H9 (cell line): ENCODE data around the gene BAIAP2L1. TPM values are rescaled to one million over a fixed set of nuclear protein-coding genes. Genes with fewer than 3 reads are reported as not detected.

Source experiments
- DNase-seq: peaks from one replicate; pipeline ENCODE4 v3.0.0-alpha.2; 2017
- H2AFZ ChIP-seq: one replicate; pipeline ENCODE4 v1.6.1; 2013; ENCODE audit warnings: mild to moderate bottlenecking, low read length, control low read depth, moderate library complexity
- H2AK5ac ChIP-seq: 2 replicates; pipeline ENCODE4 v1.6.1; 2013; ENCODE audit warnings: low read length, control low read depth, mixed read lengths; ENCODE audit not compliant: insufficient read length
- H2BK120ac ChIP-seq: one replicate; pipeline ENCODE4 v1.6.1; 2013; ENCODE audit warnings: low read depth, mild to moderate bottlenecking, low read length, control low read depth, inconsistent platforms; ENCODE audit not compliant: poor library complexity, severe bottlenecking
- H2BK12ac ChIP-seq: 2 replicates; pipeline ENCODE4 v1.6.1; 2013; ENCODE audit warnings: low read length, control low read depth, mixed read lengths, low read depth; ENCODE audit not compliant: insufficient read length
- H2BK15ac ChIP-seq: 2 replicates; pipeline ENCODE4 v1.6.1; 2013; ENCODE audit warnings: low read depth, low read length, control low read depth
- H2BK20ac ChIP-seq: one replicate; pipeline ENCODE4 v1.6.1; 2013; ENCODE audit warnings: low read depth, mild to moderate bottlenecking, low read length, control low read depth, inconsistent platforms; ENCODE audit not compliant: poor library complexity, severe bottlenecking
- H2BK5ac ChIP-seq: 2 replicates; pipeline ENCODE4 v1.6.1; 2013; ENCODE audit warnings: low read length, control low read depth, mixed read lengths; ENCODE audit not compliant: insufficient read length
- H3K14ac ChIP-seq: 2 replicates; pipeline ENCODE4 v1.6.1; 2013; ENCODE audit warnings: low read length, control low read depth; ENCODE audit not compliant: insufficient read depth
- H3K18ac ChIP-seq: 2 replicates; pipeline ENCODE4 v1.6.1; 2013; ENCODE audit warnings: low read depth, mild to moderate bottlenecking, mixed read lengths, low read length, control low read depth; ENCODE audit not compliant: insufficient read length
- H3K23ac ChIP-seq: 2 replicates; pipeline ENCODE4 v1.6.1; 2013; ENCODE audit warnings: low read length, control low read depth, mixed read lengths, low read depth; ENCODE audit not compliant: insufficient read length
- H3K23me2 ChIP-seq: 2 replicates; pipeline ENCODE4 v1.6.1; 2013; ENCODE audit warnings: low read depth, mild to moderate bottlenecking, mixed read lengths, low read length, control low read depth; ENCODE audit not compliant: insufficient read length, poor library complexity, severe bottlenecking
- H3K27ac ChIP-seq: 2 replicates; pipeline ENCODE4 v1.5.1; 2013; ENCODE audit warnings: low read length, control low read depth, mixed read lengths, low read depth; ENCODE audit not compliant: insufficient read length
- H3K27me3 ChIP-seq: 2 replicates; pipeline ENCODE4 v1.6.1; 2013; ENCODE audit warnings: low read length, control low read depth, inconsistent platforms; ENCODE audit not compliant: insufficient read depth
- H3K4ac ChIP-seq: 2 replicates; pipeline ENCODE4 v1.6.1; 2013; ENCODE audit warnings: low read depth, mild to moderate bottlenecking, control low read depth, inconsistent platforms, low read length, moderate library complexity
- H3K4me1 ChIP-seq: 2 replicates; pipeline ENCODE4 v1.6.1; 2013; ENCODE audit warnings: low read length, control low read depth, inconsistent platforms; ENCODE audit not compliant: insufficient read depth
- H3K4me2 ChIP-seq: 2 replicates; pipeline ENCODE4 v1.6.1; 2013; ENCODE audit warnings: low read length, control low read depth, mixed read lengths; ENCODE audit not compliant: insufficient read length, insufficient read depth
- H3K56ac ChIP-seq: 2 replicates; pipeline ENCODE4 v1.6.1; 2013; ENCODE audit warnings: low read depth, mild to moderate bottlenecking, mixed read lengths, low read length, control low read depth; ENCODE audit not compliant: insufficient read length
- H3K79me1 ChIP-seq: 2 replicates; pipeline ENCODE4 v1.6.1; 2013; ENCODE audit warnings: low read depth, mild to moderate bottlenecking, moderate library complexity, low read length, control low read depth, inconsistent platforms; ENCODE audit not compliant: insufficient read depth, poor library complexity, severe bottlenecking
- H3K79me2 ChIP-seq: 2 replicates; pipeline ENCODE4 v1.6.1; 2013; ENCODE audit warnings: low read length, control low read depth, inconsistent platforms; ENCODE audit not compliant: insufficient read depth
- H3K9ac ChIP-seq: 2 replicates; pipeline ENCODE4 v1.6.1; 2013; ENCODE audit warnings: low read length, control low read depth, mixed read lengths; ENCODE audit not compliant: insufficient read length; ENCODE audit errors: extremely low read depth
- H3K9me3 ChIP-seq: one replicate; pipeline ENCODE4 v1.6.1; 2013; ENCODE audit warnings: low read depth, low read length, inconsistent platforms; ENCODE audit not compliant: control insufficient read depth
- H3T11ph ChIP-seq: one replicate; pipeline ENCODE4 v1.6.1; 2013; ENCODE audit warnings: mild to moderate bottlenecking, low read length, control low read depth, inconsistent platforms
- H4K20me1 ChIP-seq: one replicate; pipeline ENCODE4 v1.6.1; 2013; ENCODE audit not compliant: control insufficient read depth, insufficient read length, insufficient read depth
- H4K5ac ChIP-seq: 2 replicates; pipeline ENCODE4 v1.6.1; 2013; ENCODE audit warnings: low read depth, mild to moderate bottlenecking, mixed read lengths, low read length, control low read depth; ENCODE audit not compliant: insufficient read length
- H4K8ac ChIP-seq: replicated peaks from 2 replicates; pipeline ENCODE4 v1.6.1; 2013; ENCODE audit warnings: low read length, control low read depth, mixed read lengths, low read depth; ENCODE audit not compliant: insufficient read length
- H4K91ac ChIP-seq: 2 replicates; pipeline ENCODE4 v1.6.1; 2013; ENCODE audit warnings: low read depth, mild to moderate bottlenecking, moderate library complexity, mixed read lengths, low read length, control low read depth; ENCODE audit not compliant: insufficient read length
- H3K27ac Mint-ChIP-seq, 3 experiments: 2 replicates in 2 of 3; 3 replicates in 1 of 3; pipeline ENCODE4 v1.8.0; 2020 to 2021; ENCODE audit warnings: mixed read lengths in 3 of 3, mild to moderate bottlenecking in 1 of 3, moderate library complexity in 1 of 3
- H3K27me3 Mint-ChIP-seq: 2 replicates; pipeline ENCODE4 v1.8.0; 2021; ENCODE audit warnings: low read depth, mild to moderate bottlenecking, moderate library complexity, mixed read lengths
- H3K36me3 Mint-ChIP-seq, 3 experiments: 2 replicates in 2 of 3; 3 replicates in 1 of 3; pipeline ENCODE4 v1.8.0; 2020 to 2021; ENCODE audit warnings: low read depth in 3 of 3, mixed read lengths in 3 of 3; ENCODE audit not compliant: insufficient read depth in 1 of 3
- H3K4me1 Mint-ChIP-seq, 2 experiments: 2 replicates each; pipeline ENCODE4 v1.8.0; 2020; ENCODE audit warnings: mixed read lengths in 2 of 2
- H3K4me3 Mint-ChIP-seq, 2 experiments: 2 replicates in 1 of 2; 3 replicates in 1 of 2; pipeline ENCODE4 v1.8.0; 2020 to 2021; ENCODE audit warnings: mild to moderate bottlenecking in 2 of 2, mixed read lengths in 2 of 2, moderate library complexity in 1 of 2
- H3K9me3 Mint-ChIP-seq, 2 experiments: 2 replicates in 1 of 2; 3 replicates in 1 of 2; pipeline ENCODE4 v1.8.0; 2020; ENCODE audit warnings: mild to moderate bottlenecking in 2 of 2, mixed read lengths in 2 of 2, moderate library complexity in 1 of 2
- WGBS: extraction: QIAGEN DNeasy Blood & Tissue Kit; methylation state at CpG from one replicate; pipeline ENCODE4 v1.1.7; 2013; ENCODE audit warnings: missing lambda C conversion rate, low lambda C conversion rate, mixed read lengths; ENCODE audit not compliant: insufficient read length; ENCODE audit errors: extremely low coverage; 5-methylcytosine and 5-hydroxymethylcytosine counted together
- total RNA-seq: library from RNA; stranded (reverse); gene quantifications from 2 replicates; pipeline ENCODE4 v1.2.1, GENCODE V29; 2021
- TF ChIP-seq, protein P1 (sequence below): fragments of 200-600 bp; sonication (generic); conservative IDR thresholded peaks from 3 replicates; pipeline ENCODE4 v1.8.0; 2021; ENCODE audit warnings: antibody characterized with exemption, mild to moderate bottlenecking

BAIAP2L1 gene
- total RNA-seq, 1 experiment from 2014 or later = 25.9 TPM

DNA sequence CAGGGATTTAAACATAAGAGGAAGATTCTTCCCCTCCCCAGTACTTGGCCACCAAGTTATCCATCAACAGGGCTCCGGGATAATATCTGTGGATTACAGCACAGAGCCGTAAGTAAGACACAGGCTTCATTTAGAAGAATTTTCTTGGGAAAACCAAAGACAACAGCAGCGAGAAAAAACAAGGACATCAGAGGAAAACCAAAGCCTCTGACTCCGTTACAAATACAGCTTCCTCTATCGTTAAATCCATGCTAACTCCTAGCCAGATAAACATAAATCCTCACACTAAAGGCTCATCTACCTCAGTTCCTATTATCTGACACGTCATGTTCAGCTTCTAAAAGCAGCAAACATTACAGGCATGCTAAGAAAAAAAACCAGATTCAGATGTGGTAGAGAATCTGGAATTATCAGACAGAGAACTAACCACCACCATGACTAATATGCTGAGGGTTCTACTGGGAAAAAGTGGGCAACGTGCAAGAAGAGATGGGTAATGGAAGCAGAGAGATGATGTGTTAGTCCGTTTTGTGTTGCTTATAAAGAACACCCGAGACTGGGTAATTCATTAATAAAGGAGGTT is 71.0 kb downstream of the BAIAP2L1 start:
- peak overlapping the region; percentile 36 to 89 (median 58); a peak in 4 of 7 replicates for H3K27ac Mint-ChIP-seq
- H2AFZ ChIP-seq = no peak overlapping the region
- no peak overlapping the region for H3K27ac ChIP-seq

More for the DNA sequence above, 71.0 kb downstream of the BAIAP2L1 start:
- Histone ChIP-seq H3K14ac (no peak overlapping the region), H3K9ac (no peak overlapping the region), H3K56ac (no peak overlapping the region), H3K18ac (no peak overlapping the region), H3K4me2 (no peak overlapping the region), H2AK5ac (no peak overlapping the region), H4K91ac (no peak overlapping the region), H3T11ph (no peak overlapping the region), H3K27me3 (no peaks in the 10 kb centered on the region), H2BK15ac (no peak overlapping the region), H4K8ac (no peak overlapping the region), H3K23ac (no peak overlapping the region), H3K4ac (no peak overlapping the region), H3K23me2 (no peaks in the 10 kb centered on the region), H2BK12ac (no peak overlapping the region), H3K79me2 (0 out of 2 replicates have a peak, but pooled peaks cover 1% of the 10 kb centered on the region), H4K5ac (no peak overlapping the region), H3K9me3 (no peaks in the 10 kb centered on the region), H2BK5ac (no peak overlapping the region), H4K20me1 (no peaks in the 10 kb centered on the region), H3K4me1 (no peaks in the 10 kb centered on the region), H3K79me1 (no peaks in the 10 kb centered on the region), H2BK20ac (no peak overlapping the region), H2BK120ac (no peak overlapping the region)
- TF ChIP-seq, protein P1, sequence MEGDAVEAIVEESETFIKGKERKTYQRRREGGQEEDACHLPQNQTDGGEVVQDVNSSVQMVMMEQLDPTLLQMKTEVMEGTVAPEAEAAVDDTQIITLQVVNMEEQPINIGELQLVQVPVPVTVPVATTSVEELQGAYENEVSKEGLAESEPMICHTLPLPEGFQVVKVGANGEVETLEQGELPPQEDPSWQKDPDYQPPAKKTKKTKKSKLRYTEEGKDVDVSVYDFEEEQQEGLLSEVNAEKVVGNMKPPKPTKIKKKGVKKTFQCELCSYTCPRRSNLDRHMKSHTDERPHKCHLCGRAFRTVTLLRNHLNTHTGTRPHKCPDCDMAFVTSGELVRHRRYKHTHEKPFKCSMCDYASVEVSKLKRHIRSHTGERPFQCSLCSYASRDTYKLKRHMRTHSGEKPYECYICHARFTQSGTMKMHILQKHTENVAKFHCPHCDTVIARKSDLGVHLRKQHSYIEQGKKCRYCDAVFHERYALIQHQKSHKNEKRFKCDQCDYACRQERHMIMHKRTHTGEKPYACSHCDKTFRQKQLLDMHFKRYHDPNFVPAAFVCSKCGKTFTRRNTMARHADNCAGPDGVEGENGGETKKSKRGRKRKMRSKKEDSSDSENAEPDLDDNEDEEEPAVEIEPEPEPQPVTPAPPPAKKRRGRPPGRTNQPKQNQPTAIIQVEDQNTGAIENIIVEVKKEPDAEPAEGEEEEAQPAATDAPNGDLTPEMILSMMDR = no peak
- Mint-ChIP-seq H3K36me3 (peaks cover 19 to 32% (median 21%) of the 10 kb centered on the region in 3 experiments), H3K9me3 (peaks cover 17 to 19% of the 10 kb centered on the region in 2 experiments), H3K4me3 (no peak overlapping the region), H3K27me3 (no peaks in the 10 kb centered on the region; the same call in 1 of the 2 replicates), H3K4me1 (peaks cover 12 to 13% of the 10 kb centered on the region in 2 experiments)
- DNase-seq = no peak
- WGBS = no CpG with 5 or more reads among the region's 9 CpGs
